ENCODE measurements around the gene RDH13. TPM values are rescaled to one million over a fixed set of nuclear protein-coding genes. Genes with fewer than 3 reads are reported as not detected.
A peak's percentile ranks its signal among the peaks of the same experiment; 100 is the strongest.

RDH13 gene
- total RNA-seq, 1 donor from 2014 or later, result 26.0 TPM

- no peak for TF ChIP-seq CTCF (IDR thresholded peaks at IDR 0.05)
- intact Hi-C loops (cut with DNase I), result no loop called here
- Histone ChIP-seq H3K9me3 (no peaks in the 10 kb centered on the region), H3K27ac (no peak overlapping the region), H3K4me3 (no peak overlapping the region), H3K36me3 (peaks cover 32% of the 10 kb centered on the region), H3K4me1 (peaks cover 25% of the 10 kb centered on the region), H3K27me3 (ENCODE audit: low read depth) (peaks cover 17% of the 10 kb centered on the region)
- ATAC-seq (no peak), DNase-seq (no peak)
Observed at GRCh38 chr19:55089342-55089944, 26.5 kb upstream of the RDH13 start.

- intact Hi-C loops (cut with DNase I), result no loop called here
- DNase-seq (peak; percentile 86), ATAC-seq (peak; percentile 35 to 54)
- no peaks in the 10 kb centered on the region for H3K9me3 ChIP-seq
- H3K4me1 ChIP-seq, result peaks cover 25% of the 10 kb centered on the region
- peaks cover 24% of the 10 kb centered on the region for H3K27me3 ChIP-seq (ENCODE audit: low read depth)
- no peak overlapping the region for H3K27ac ChIP-seq
- TF ChIP-seq CTCF (IDR thresholded peaks at IDR 0.05), result peak; percentile 89
- peaks cover 29% of the 10 kb centered on the region for H3K36me3 ChIP-seq
- H3K4me3 ChIP-seq, result no peak overlapping the region
Observed at GRCh38 chr19:55088543-55089341, 25.8 kb upstream of the RDH13 start.

GRCh38 chr19:55088021-55088451, 25.1 kb upstream of the RDH13 start:
- Histone ChIP-seq H3K4me3 (peak overlapping the region; percentile 51), H3K27ac (no peak overlapping the region)

GRCh38 chr19:55087542-55087901, 24.6 kb upstream of the RDH13 start:
- intact Hi-C loops (cut with DNase I), result no loop called here
- TF ChIP-seq CTCF (IDR thresholded peaks at IDR 0.05), result no peak
- H3K4me1 ChIP-seq, result peaks cover 25% of the 10 kb centered on the region
- H3K27ac ChIP-seq, result no peak overlapping the region
- DNase-seq (no peak), ATAC-seq (peak; percentile 2)
- H3K36me3 ChIP-seq, result peaks cover 23% of the 10 kb centered on the region
- peak overlapping the region; percentile 51 for H3K4me3 ChIP-seq
- H3K9me3 ChIP-seq, result no peaks in the 10 kb centered on the region
- peaks cover 35% of the 10 kb centered on the region for H3K27me3 ChIP-seq (ENCODE audit: low read depth)

More at GRCh38 chr19:55088021-55088451, 25.1 kb upstream of the RDH13 start:
- H3K4me1 ChIP-seq, result peaks cover 25% of the 10 kb centered on the region
- peaks cover 28% of the 10 kb centered on the region for H3K36me3 ChIP-seq
- ATAC-seq (no peak), DNase-seq (no peak)
- H3K27me3 ChIP-seq (ENCODE audit: low read depth), result peaks cover 31% of the 10 kb centered on the region
- intact Hi-C loops (cut with DNase I), result no loop called here
- no peak for TF ChIP-seq CTCF (IDR thresholded peaks at IDR 0.05)
- no peaks in the 10 kb centered on the region for H3K9me3 ChIP-seq

GRCh38 chr19:55086730-55087541, 24.0 kb upstream of the RDH13 start:
- Histone ChIP-seq H3K36me3 (peaks cover 17% of the 10 kb centered on the region), H3K27ac (no peak overlapping the region), H3K27me3 (ENCODE audit: low read depth) (peaks cover 41% of the 10 kb centered on the region), H3K9me3 (no peaks in the 10 kb centered on the region), H3K4me3 (peak overlapping the region; percentile 51), H3K4me1 (peaks cover 30% of the 10 kb centered on the region)
- ATAC-seq, result peak; percentile 89 to 91
- intact Hi-C loops (cut with DNase I), result no loop called here
- no peak for TF ChIP-seq CTCF (IDR thresholded peaks at IDR 0.05)
- peak; percentile 94 for DNase-seq

Data from lower lobe of right lung (tissue), 2 donors.